ENCODE results near the gene KRTAP12-4. TPM values are rescaled to one million over a fixed set of nuclear protein-coding genes. Genes with fewer than 3 reads are reported as not detected.
"Not testable (repeated sequence)": the region's sequence is repeated elsewhere in the genome, so short reads cannot be mapped to it uniquely, and the experiment has no call there.

The KRTAP12-4 gene
- total RNA-seq, 3 donors from 2014 or later, result not detected

- DNase-seq (ENCODE audit: low spot score in 2 of 2), result no peak
- TF ChIP-seq POLR2A (IDR thresholded peaks at IDR 0.05), result no peak
- TF ChIP-seq CTCF (IDR thresholded peaks at IDR 0.05), result no peak
- TF ChIP-seq POLR2AphosphoS5 (IDR thresholded peaks at IDR 0.05), result no peak
- intact Hi-C loops (cut with DNase I; ENCODE audit: low total_unique reads), result no loop called here
- H3K27me3 ChIP-seq, result peaks cover 0 to 34% of the 10 kb centered on the region in 2 donors
- H3K36me3 ChIP-seq, result no peaks in the 10 kb centered on the region
- no peak overlapping the region for H3K4me3 ChIP-seq
- H3K9me3 ChIP-seq, result peaks cover 29 to 34% of the 10 kb centered on the region in 2 donors
- H3K27ac ChIP-seq, result no peak overlapping the region
- no peaks in the 10 kb centered on the region for H3K4me1 ChIP-seq
Observed at GRCh38 chr21:44613386-44614155, 40.9 kb downstream of the KRTAP12-4 start.

GRCh38 chr21:44612669-44613229 is 41.7 kb downstream of the KRTAP12-4 start:
- DNase-seq (ENCODE audit: low spot score in 2 of 2), result no peak
- intact Hi-C loops (cut with DNase I; ENCODE audit: low total_unique reads), result no loop called here
- Histone ChIP-seq H3K36me3 (no peaks in the 10 kb centered on the region), H3K4me3 (no peak overlapping the region), H3K27me3 (peaks cover 0 to 33% of the 10 kb centered on the region in 2 donors), H3K27ac (no peak overlapping the region), H3K9me3 (peaks cover 29 to 34% of the 10 kb centered on the region in 2 donors), H3K4me1 (no peaks in the 10 kb centered on the region)
- no peak for TF ChIP-seq CTCF (IDR thresholded peaks at IDR 0.05)
- no peak for TF ChIP-seq POLR2A (IDR thresholded peaks at IDR 0.05)
- no peak for TF ChIP-seq POLR2AphosphoS5 (IDR thresholded peaks at IDR 0.05)

GRCh38 chr21:44612029-44612486 is 42.4 kb downstream of the KRTAP12-4 start, which contains the start of gene KRTAP10-8:
KRTAP10-8 (plus strand) TSS chr21:44612079; CDS start chr21:44612101, 22 bp downstream.
- no peak within 1 kb of the TSS for H3K4me3 ChIP-seq
- H3K27ac ChIP-seq, result no peak within 1 kb of the TSS
- H3K4me1 ChIP-seq, result no peaks in the 10 kb centered on the region
- H3K27me3 ChIP-seq, result peaks cover 0 to 33% of the 10 kb centered on the region in 2 donors
- DNase-seq (ENCODE audit: low spot score in 2 of 2), result no peak
- TF ChIP-seq CTCF (IDR thresholded peaks at IDR 0.05), result no peak
- no peak for TF ChIP-seq POLR2AphosphoS5 (IDR thresholded peaks at IDR 0.05)
- H3K9me3 ChIP-seq, result peaks cover 29 to 34% of the 10 kb centered on the region in 2 donors
- intact Hi-C loops (cut with DNase I; ENCODE audit: low total_unique reads), result no loop called here
- no peaks in the 10 kb centered on the region for H3K36me3 ChIP-seq

- intact Hi-C loops (cut with DNase I; ENCODE audit: low total_unique reads), result no loop called here
- no peak overlapping the region for H3K4me3 ChIP-seq
- no peak overlapping the region for H3K27ac ChIP-seq
- no peak for TF ChIP-seq CTCF (IDR thresholded peaks at IDR 0.05)
- no peak for TF ChIP-seq POLR2A (IDR thresholded peaks at IDR 0.05)
- no peak for TF ChIP-seq POLR2AphosphoS5 (IDR thresholded peaks at IDR 0.05)
- peaks cover 29 to 34% of the 10 kb centered on the region in 2 donors for H3K9me3 ChIP-seq
- DNase-seq (ENCODE audit: low spot score in 2 of 2), result no peak
- no peaks in the 10 kb centered on the region for H3K4me1 ChIP-seq
- H3K36me3 ChIP-seq, result no peaks in the 10 kb centered on the region
- H3K27me3 ChIP-seq, result peaks cover 0 to 31% of the 10 kb centered on the region in 2 donors
Observed at GRCh38 chr21:44611551-44611950, 42.9 kb downstream of the KRTAP12-4 start.

- H3K27ac ChIP-seq; H3K36me3 ChIP-seq; H3K4me3 ChIP-seq; DNase-seq (ENCODE audit: low spot score in 2 of 2); H3K4me1 ChIP-seq; intact Hi-C loops (cut with DNase I; ENCODE audit: low total_unique reads): not testable (repeated sequence)
- Histone ChIP-seq H3K27me3 (peaks cover 0 to 22% of the 10 kb centered on the region in 2 donors), H3K9me3 (peaks cover 29 to 34% of the 10 kb centered on the region in 2 donors)
Observed at GRCh38 chr21:44610157-44610843, 44.2 kb downstream of the KRTAP12-4 start.
